Measurements from ENCODE around the gene PDCD1LG2.

GRCh38 chr9:5529683-5530221 lies 19.4 kb downstream of the PDCD1LG2 start:
- no peak for TF ChIP-seq CTCF (conservative IDR thresholded peaks at IDR 0.05; ENCODE audit: low read depth, low read length)
- TF ChIP-seq EZH2 (IDR thresholded peaks at IDR 0.05; ENCODE audit: borderline replicate concordance, low read depth, low read length, poor library complexity, severe bottlenecking): no peak
